A549 (cell line): ENCODE data around the gene SRSF7.

ENCODE experiments used
- BHLHE40 ChIP-seq: IDR thresholded peaks from 2 replicates; pipeline ENCODE4 v1.6.1; 2012; ENCODE audit warnings: low read depth, low read length, inconsistent platforms
- EP300 ChIP-seq, 2 experiments: fragments of >200 bp; sonication (Bioruptor Twin); formaldehyde crosslinking; IDR thresholded peaks; 2 replicates in 1 of 2; 3 replicates in 1 of 2; pipeline ENCODE4 v1.6.1; 2016 to 2017
- KDM1A ChIP-seq: fragments of 200-600 bp; sonication (generic); IDR thresholded peaks from 2 replicates; pipeline ENCODE4 v1.6.1; 2016; ENCODE audit warnings: low read depth, mild to moderate bottlenecking
- MAFK ChIP-seq: fragments of 450-650 bp; IDR thresholded peaks from 2 replicates; pipeline ENCODE4 v1.6.1; 2014; ENCODE audit not compliant: partially characterized antibody
- SMC3 ChIP-seq: fragments of >200 bp; sonication (Bioruptor Twin); formaldehyde crosslinking; IDR thresholded peaks from 3 replicates; pipeline ENCODE4 v1.6.1; 2018; ENCODE audit warnings: inconsistent platforms
- TF ChIP-seq, protein P1 (sequence below): fragments of >200 bp; sonication (Bioruptor Twin); formaldehyde crosslinking; IDR thresholded peaks from 3 replicates; pipeline ENCODE4 v1.5.1; 2016
- TF ChIP-seq, protein P2 (sequence below): fragments of 150-350 bp; IDR thresholded peaks from 2 replicates; pipeline ENCODE4 v1.6.1; 2014; ENCODE audit warnings: low read depth, mild to moderate bottlenecking, low read length
- TF ChIP-seq, protein P3 (sequence below): IDR thresholded peaks from 2 replicates; pipeline ENCODE4 v1.6.1; 2012

DNA sequence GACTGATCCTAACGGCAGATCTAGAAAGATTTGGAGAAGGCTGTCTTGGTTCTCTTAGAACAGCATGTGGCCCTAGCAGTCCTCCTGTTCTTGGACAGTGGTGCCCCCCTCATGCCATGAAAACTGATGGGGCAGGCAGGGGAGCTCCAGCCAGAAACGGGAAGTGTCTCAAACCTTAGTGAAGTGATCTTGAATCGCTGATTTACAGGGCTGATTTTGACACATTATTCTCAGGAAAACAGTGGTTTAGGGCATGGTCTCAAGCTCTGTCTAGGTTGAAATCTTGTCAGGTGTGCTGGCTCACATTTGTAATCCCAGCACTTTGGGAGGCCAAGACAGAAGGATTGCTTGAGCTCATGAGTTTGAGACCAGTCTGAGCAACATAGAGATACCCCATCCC lies 37.8 kb downstream of the SRSF7 start:
- TF ChIP-seq SMC3: no peak
- TF ChIP-seq, protein P1, sequence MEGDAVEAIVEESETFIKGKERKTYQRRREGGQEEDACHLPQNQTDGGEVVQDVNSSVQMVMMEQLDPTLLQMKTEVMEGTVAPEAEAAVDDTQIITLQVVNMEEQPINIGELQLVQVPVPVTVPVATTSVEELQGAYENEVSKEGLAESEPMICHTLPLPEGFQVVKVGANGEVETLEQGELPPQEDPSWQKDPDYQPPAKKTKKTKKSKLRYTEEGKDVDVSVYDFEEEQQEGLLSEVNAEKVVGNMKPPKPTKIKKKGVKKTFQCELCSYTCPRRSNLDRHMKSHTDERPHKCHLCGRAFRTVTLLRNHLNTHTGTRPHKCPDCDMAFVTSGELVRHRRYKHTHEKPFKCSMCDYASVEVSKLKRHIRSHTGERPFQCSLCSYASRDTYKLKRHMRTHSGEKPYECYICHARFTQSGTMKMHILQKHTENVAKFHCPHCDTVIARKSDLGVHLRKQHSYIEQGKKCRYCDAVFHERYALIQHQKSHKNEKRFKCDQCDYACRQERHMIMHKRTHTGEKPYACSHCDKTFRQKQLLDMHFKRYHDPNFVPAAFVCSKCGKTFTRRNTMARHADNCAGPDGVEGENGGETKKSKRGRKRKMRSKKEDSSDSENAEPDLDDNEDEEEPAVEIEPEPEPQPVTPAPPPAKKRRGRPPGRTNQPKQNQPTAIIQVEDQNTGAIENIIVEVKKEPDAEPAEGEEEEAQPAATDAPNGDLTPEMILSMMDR: no peak
- TF ChIP-seq MAFK: no peak
- TF ChIP-seq EP300 (IDR thresholded peaks at IDR 0.05): no peak
- no peak for TF ChIP-seq BHLHE40
- TF ChIP-seq, protein P2, sequence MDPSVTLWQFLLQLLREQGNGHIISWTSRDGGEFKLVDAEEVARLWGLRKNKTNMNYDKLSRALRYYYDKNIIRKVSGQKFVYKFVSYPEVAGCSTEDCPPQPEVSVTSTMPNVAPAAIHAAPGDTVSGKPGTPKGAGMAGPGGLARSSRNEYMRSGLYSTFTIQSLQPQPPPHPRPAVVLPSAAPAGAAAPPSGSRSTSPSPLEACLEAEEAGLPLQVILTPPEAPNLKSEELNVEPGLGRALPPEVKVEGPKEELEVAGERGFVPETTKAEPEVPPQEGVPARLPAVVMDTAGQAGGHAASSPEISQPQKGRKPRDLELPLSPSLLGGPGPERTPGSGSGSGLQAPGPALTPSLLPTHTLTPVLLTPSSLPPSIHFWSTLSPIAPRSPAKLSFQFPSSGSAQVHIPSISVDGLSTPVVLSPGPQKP: no peak
- TF ChIP-seq, protein P3, sequence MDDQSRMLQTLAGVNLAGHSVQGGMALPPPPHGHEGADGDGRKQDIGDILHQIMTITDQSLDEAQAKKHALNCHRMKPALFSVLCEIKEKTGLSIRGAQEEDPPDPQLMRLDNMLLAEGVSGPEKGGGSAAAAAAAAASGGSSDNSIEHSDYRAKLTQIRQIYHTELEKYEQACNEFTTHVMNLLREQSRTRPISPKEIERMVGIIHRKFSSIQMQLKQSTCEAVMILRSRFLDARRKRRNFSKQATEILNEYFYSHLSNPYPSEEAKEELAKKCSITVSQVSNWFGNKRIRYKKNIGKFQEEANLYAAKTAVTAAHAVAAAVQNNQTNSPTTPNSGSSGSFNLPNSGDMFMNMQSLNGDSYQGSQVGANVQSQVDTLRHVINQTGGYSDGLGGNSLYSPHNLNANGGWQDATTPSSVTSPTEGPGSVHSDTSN: no peak
- no peak for TF ChIP-seq KDM1A
